ENCODE measurements around the gene CNR2.
A peak's percentile ranks its signal among the peaks of the same experiment; 100 is the strongest.
"Not testable (repeated sequence)": the region's sequence is repeated elsewhere in the genome, so short reads cannot be mapped to it uniquely, and the experiment has no call there.

CNR2 gene

GRCh38 chr1:23875382-23875781 lies 37.8 kb downstream of the CNR2 start:
- Mint-ChIP-seq H3K9me3 (peaks cover 10% of the 10 kb centered on the region), H3K27ac (no peak overlapping the region), H3K36me3 (peaks cover 4% of the 10 kb centered on the region), H3K4me1 (no peaks in the 10 kb centered on the region), H3K4me3 (no peak overlapping the region)
- ATAC-seq (no peak), DNase-seq (ENCODE audit: low spot score in 2 of 2) (no peak)

GRCh38 chr1:23872421-23872820 lies 40.7 kb downstream of the CNR2 start:
- DNase-seq (ENCODE audit: low spot score in 2 of 2) (no peak), ATAC-seq (no peak)
- Mint-ChIP-seq H3K27ac (no peak overlapping the region), H3K4me1 (peaks cover 18% of the 10 kb centered on the region), H3K9me3 (no peaks in the 10 kb centered on the region), H3K36me3 (no peaks in the 10 kb centered on the region), H3K4me3 (no peak overlapping the region)

- Mint-ChIP-seq H3K4me3 (peak overlapping the region; percentile 74), H3K4me1 (peaks cover 24% of the 10 kb centered on the region), H3K36me3 (peaks cover 11% of the 10 kb centered on the region), H3K9me3 (no peaks in the 10 kb centered on the region), H3K27ac (no peak overlapping the region)
- no peak for ATAC-seq
- DNase-seq (ENCODE audit: low spot score in 2 of 2): no peak
These were observed 44.1 kb downstream of the CNR2 start for GRCh38 chr1:23869051-23869450.

- Mint-ChIP-seq H3K9me3 (no peaks in the 10 kb centered on the region), H3K27ac (peak overlapping the region; percentile 69), H3K4me3 (peak overlapping the region; percentile 74), H3K36me3 (peaks cover 15% of the 10 kb centered on the region), H3K4me1 (peaks cover 24% of the 10 kb centered on the region)
- no peak for ATAC-seq
- DNase-seq (ENCODE audit: low spot score in 2 of 2): no peak
These were observed 44.6 kb downstream of the CNR2 start for GRCh38 chr1:23868557-23869016.

- DNase-seq (ENCODE audit: low spot score in 2 of 2): peak; percentile 82 to 95
- Mint-ChIP-seq H3K4me3 (peak within 1 kb of the TSS; percentile 74), H3K36me3 (peaks cover 21% of the 10 kb centered on the region), H3K4me1 (peaks cover 24% of the 10 kb centered on the region), H3K9me3 (no peaks in the 10 kb centered on the region), H3K27ac (peak within 1 kb of the TSS; percentile 69)
- ATAC-seq: peak; percentile 97
These were observed 45.1 kb downstream of the CNR2 start, which contains the start of gene FUCA1 for GRCh38 chr1:23867895-23868556. Gene FUCA1 (minus strand): TSS chr1:23868290. CDS start chr1:23868286, 4 bp downstream.

- ATAC-seq: no peak
- Mint-ChIP-seq H3K4me3 (peak overlapping the region; percentile 74), H3K4me1 (peaks cover 24% of the 10 kb centered on the region), H3K27ac (no peak overlapping the region), H3K36me3 (peaks cover 26% of the 10 kb centered on the region), H3K9me3 (no peaks in the 10 kb centered on the region)
- no peak for DNase-seq (ENCODE audit: low spot score in 2 of 2)
These were observed 45.6 kb downstream of the CNR2 start for GRCh38 chr1:23867542-23867894.

- H3K9me3 Mint-ChIP-seq: no peaks in the 10 kb centered on the region
- DNase-seq (ENCODE audit: low spot score in 2 of 2) (no peak), ATAC-seq (no peak)
These were observed 47.6 kb downstream of the CNR2 start for GRCh38 chr1:23865543-23865930.

GRCh38 chr1:23864801-23865542 lies 48.2 kb downstream of the CNR2 start:
- DNase-seq (ENCODE audit: low spot score in 2 of 2): no peak
- Mint-ChIP-seq H3K4me3 (no peak overlapping the region), H3K4me1 (peaks cover 24% of the 10 kb centered on the region), H3K36me3 (peaks cover 39% of the 10 kb centered on the region), H3K27ac (no peak overlapping the region), H3K9me3 (no peaks in the 10 kb centered on the region)
- ATAC-seq: no peak

More at GRCh38 chr1:23865543-23865930, 47.6 kb downstream of the CNR2 start:
- Mint-ChIP-seq H3K4me1 (peaks cover 24% of the 10 kb centered on the region), H3K27ac (no peak overlapping the region), H3K36me3 (peaks cover 34% of the 10 kb centered on the region), H3K4me3 (no peak overlapping the region)

GRCh38 chr1:23862640-23863039 lies 50.5 kb downstream of the CNR2 start:
- ATAC-seq (no peak), DNase-seq (ENCODE audit: low spot score in 2 of 2) (no peak)
- H3K9me3 Mint-ChIP-seq: no peaks in the 10 kb centered on the region
- H3K27ac Mint-ChIP-seq: no peak overlapping the region
- H3K4me3 Mint-ChIP-seq: no peak overlapping the region
- H3K4me1 Mint-ChIP-seq: peaks cover 8% of the 10 kb centered on the region
- peaks cover 53% of the 10 kb centered on the region for H3K36me3 Mint-ChIP-seq

GRCh38 chr1:23854568-23854967 lies 58.6 kb downstream of the CNR2 start:
- Mint-ChIP-seq H3K4me3 (peak overlapping the region; percentile 28), H3K27ac (peak overlapping the region; percentile 15), H3K36me3 (peaks cover 31% of the 10 kb centered on the region), H3K9me3 (no peaks in the 10 kb centered on the region), H3K4me1 (no peaks in the 10 kb centered on the region)
- ATAC-seq (peak; percentile 56), DNase-seq (ENCODE audit: low spot score in 2 of 2) (no peak)

- H3K4me1 Mint-ChIP-seq; H3K27ac Mint-ChIP-seq; DNase-seq (ENCODE audit: low spot score in 2 of 2); ATAC-seq; H3K9me3 Mint-ChIP-seq; H3K4me3 Mint-ChIP-seq: not testable (repeated sequence)
- H3K36me3 Mint-ChIP-seq: peaks cover 32% of the 10 kb centered on the region
These were observed 60.0 kb downstream of the CNR2 start for GRCh38 chr1:23853124-23853523.

GRCh38 chr1:23851406-23851805 lies 61.8 kb downstream of the CNR2 start:
- ATAC-seq; DNase-seq (ENCODE audit: low spot score in 2 of 2); H3K4me3 Mint-ChIP-seq; H3K4me1 Mint-ChIP-seq; H3K9me3 Mint-ChIP-seq; H3K27ac Mint-ChIP-seq: not testable (repeated sequence)
- H3K36me3 Mint-ChIP-seq: peaks cover 34% of the 10 kb centered on the region

- no peak for ATAC-seq
- no peaks in the 10 kb centered on the region for H3K4me1 Mint-ChIP-seq
- DNase-seq (ENCODE audit: low spot score in 2 of 2): no peak
- no peaks in the 10 kb centered on the region for H3K9me3 Mint-ChIP-seq
- no peak overlapping the region for H3K4me3 Mint-ChIP-seq
- no peak overlapping the region for H3K27ac Mint-ChIP-seq
- H3K36me3 Mint-ChIP-seq: peaks cover 47% of the 10 kb centered on the region
These were observed 64.2 kb downstream of the CNR2 start for GRCh38 chr1:23848673-23849616.

GRCh38 chr1:23847482-23848095 lies 65.6 kb downstream of the CNR2 start:
- H3K4me3 Mint-ChIP-seq; H3K27ac Mint-ChIP-seq; ATAC-seq; H3K9me3 Mint-ChIP-seq; H3K4me1 Mint-ChIP-seq; DNase-seq (ENCODE audit: low spot score in 2 of 2): not testable (repeated sequence)
- peaks cover 45% of the 10 kb centered on the region for H3K36me3 Mint-ChIP-seq

- no peak overlapping the region for H3K4me3 Mint-ChIP-seq
- no peaks in the 10 kb centered on the region for H3K4me1 Mint-ChIP-seq
- no peaks in the 10 kb centered on the region for H3K9me3 Mint-ChIP-seq
- H3K36me3 Mint-ChIP-seq: peaks cover 45% of the 10 kb centered on the region
- ATAC-seq (no peak), DNase-seq (ENCODE audit: low spot score in 2 of 2) (no peak)
- no peak overlapping the region for H3K27ac Mint-ChIP-seq
These were observed 68.0 kb downstream of the CNR2 start for GRCh38 chr1:23845163-23845562.
